Measurements from ENCODE around the gene PDGFRA. TPM values are rescaled to one million over a fixed set of nuclear protein-coding genes. Genes with fewer than 3 reads are reported as not detected.
"Not testable (repeated sequence)": the region's sequence is repeated elsewhere in the genome, so short reads cannot be mapped to it uniquely, and the experiment has no call there.

Gene PDGFRA
- total RNA-seq, 2 experiments from 2014 or later = not detected

GRCh38 chr4:54317690-54318089, 88.6 kb downstream of the PDGFRA start:
- Mint-ChIP-seq H3K4me3 (no peak overlapping the region), H3K27ac (no peak overlapping the region)

DNA sequence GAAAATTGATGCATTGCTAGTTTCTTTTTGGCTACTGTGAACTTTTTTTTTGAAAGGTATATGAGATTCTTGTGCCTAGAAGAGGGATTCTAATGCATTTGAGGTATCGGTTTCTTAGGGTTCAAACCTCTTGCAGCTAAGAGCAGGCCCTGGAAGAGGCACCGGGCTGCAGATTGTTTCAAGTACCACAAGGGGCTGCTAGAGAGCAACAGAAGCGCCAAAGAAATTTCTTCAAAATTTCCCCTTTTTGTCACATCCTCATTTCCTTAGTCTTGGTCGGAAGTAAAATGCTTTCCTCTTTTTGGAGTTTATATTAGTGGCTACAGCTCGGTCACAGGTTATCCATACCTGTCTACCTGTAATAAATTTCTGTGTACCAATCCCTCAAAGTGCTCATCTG, 89.8 kb downstream of the PDGFRA start:
- Mint-ChIP-seq H3K9me3 (no peaks in the 10 kb centered on the region), H3K4me3 (no peak overlapping the region), H3K27ac (no peak overlapping the region), H3K4me1 (peaks cover 11% of the 10 kb centered on the region), H3K36me3 (no peaks in the 10 kb centered on the region), H3K27me3 (no peaks in the 10 kb centered on the region)
- no peak for DNase-seq

More at GRCh38 chr4:54317690-54318089, 88.6 kb downstream of the PDGFRA start:
- Mint-ChIP-seq H3K36me3 (no peaks in the 10 kb centered on the region), H3K4me1 (peaks cover 11% of the 10 kb centered on the region), H3K27me3 (peaks cover 4% of the 10 kb centered on the region), H3K9me3 (no peaks in the 10 kb centered on the region)
- DNase-seq = no peak

DNA sequence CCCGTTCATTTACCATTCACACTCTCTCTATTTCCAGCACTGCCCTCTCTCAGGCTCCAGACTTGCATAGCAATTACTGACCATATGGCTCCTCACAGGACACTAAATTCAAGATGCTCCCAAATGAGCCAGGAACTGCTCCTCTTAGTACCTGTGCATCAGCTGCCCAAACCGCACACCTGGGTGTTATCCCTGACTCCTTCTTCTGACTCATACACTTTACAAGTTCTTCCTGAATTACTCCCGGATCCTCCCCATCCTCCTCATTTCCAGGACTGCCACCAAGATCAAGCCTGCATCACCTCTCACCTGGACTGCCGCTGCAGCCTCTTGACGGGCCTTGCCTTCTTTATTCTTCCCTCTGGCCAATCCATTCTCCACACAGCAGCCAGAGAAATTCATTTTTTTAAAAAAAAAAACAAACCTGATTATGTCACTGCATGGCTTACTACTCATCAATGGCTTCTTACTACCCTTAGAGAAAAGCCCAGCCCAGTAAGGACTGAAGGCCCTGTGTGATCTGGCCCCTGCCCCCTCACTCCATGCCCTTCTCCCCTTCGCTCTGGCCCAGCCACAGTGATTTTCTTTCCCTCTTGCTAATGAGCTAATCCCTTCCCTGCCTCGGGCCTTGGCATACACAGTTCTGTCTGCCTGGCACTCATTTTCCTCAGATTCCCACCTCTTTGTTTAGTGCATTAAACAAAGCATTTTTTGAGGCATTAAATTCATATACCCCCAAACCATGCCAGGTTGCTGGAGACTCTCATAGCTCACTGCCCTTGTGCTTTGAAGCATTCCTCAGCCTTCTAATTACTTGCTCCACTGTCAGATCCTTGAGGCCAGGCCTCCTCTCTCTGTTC, 92.0 kb downstream of the PDGFRA start:
- Mint-ChIP-seq H3K4me3 (no peak overlapping the region), H3K4me1 (peaks cover 3% of the 10 kb centered on the region), H3K9me3 (no peaks in the 10 kb centered on the region), H3K27me3 (no peaks in the 10 kb centered on the region), H3K36me3 (no peaks in the 10 kb centered on the region), H3K27ac (no peak overlapping the region)
- no peak for DNase-seq

- Mint-ChIP-seq H3K36me3 (no peaks in the 10 kb centered on the region), H3K27ac (no peak overlapping the region), H3K27me3 (no peaks in the 10 kb centered on the region), H3K9me3 (no peaks in the 10 kb centered on the region), H3K4me3 (no peak overlapping the region), H3K4me1 (peaks cover 2% of the 10 kb centered on the region)
- DNase-seq = peak; percentile 35
Observed at GRCh38 chr4:54322818-54323417, 93.8 kb downstream of the PDGFRA start.

DNA sequence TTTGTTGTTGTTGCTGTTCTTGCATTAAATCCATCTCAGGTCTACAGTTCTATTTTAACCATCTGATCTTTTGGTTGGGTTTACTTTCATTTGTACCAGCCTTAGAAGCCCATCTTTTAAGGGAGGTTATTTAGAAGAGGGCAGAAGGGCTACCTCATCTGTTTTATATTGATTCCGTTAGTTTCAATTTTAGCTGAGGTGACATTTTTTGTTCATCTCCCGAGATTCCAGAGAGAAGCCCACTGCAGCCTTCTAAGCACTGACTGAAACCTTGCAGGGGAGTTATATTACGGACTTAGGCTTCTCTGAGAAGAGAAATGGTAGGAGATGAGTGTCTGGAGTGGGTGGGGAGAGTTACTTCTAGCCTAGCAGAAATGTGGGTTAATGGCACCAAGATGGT, 101.8 kb downstream of the PDGFRA start:
- Mint-ChIP-seq H3K9me3 (no peaks in the 10 kb centered on the region), H3K36me3 (no peaks in the 10 kb centered on the region), H3K27me3 (peaks cover 3% of the 10 kb centered on the region), H3K4me3 (no peak overlapping the region), H3K27ac (no peak overlapping the region), H3K4me1 (no peaks in the 10 kb centered on the region)
- DNase-seq = no peak

GRCh38 chr4:54332542-54332941, 103.4 kb downstream of the PDGFRA start:
- Mint-ChIP-seq H3K9me3 (no peaks in the 10 kb centered on the region), H3K4me1 (no peaks in the 10 kb centered on the region), H3K27ac (no peak overlapping the region), H3K36me3 (no peaks in the 10 kb centered on the region), H3K27me3 (peaks cover 7% of the 10 kb centered on the region), H3K4me3 (no peak overlapping the region)
- no peak for DNase-seq

GRCh38 chr4:54333657-54334056, 104.6 kb downstream of the PDGFRA start:
- no peak for DNase-seq
- Mint-ChIP-seq H3K27me3 (peaks cover 8% of the 10 kb centered on the region), H3K36me3 (no peaks in the 10 kb centered on the region), H3K27ac (no peak overlapping the region), H3K4me3 (no peak overlapping the region), H3K9me3 (no peaks in the 10 kb centered on the region), H3K4me1 (no peaks in the 10 kb centered on the region)

DNA sequence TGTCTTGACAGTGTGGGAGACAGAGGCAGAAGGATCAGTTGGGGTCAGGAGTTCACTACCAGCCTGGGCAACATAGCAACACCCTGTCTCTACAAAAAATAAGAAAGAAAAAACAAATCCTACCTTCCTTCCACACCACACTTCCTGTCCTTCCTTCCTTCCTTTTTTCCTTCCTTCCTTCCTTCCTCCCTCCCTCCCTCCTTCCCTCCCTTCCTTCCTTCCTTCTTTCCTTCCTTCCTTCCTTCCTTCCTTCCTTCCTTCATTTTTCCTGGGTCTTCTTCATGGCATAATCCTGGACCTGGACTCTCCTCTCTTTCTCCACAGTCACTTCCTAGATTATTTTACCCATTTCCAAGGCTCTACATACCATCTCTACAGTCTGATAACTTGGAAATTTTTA, 105.7 kb downstream of the PDGFRA start:
- H3K4me3 Mint-ChIP-seq, H3K27ac Mint-ChIP-seq, H3K9me3 Mint-ChIP-seq, DNase-seq, H3K36me3 Mint-ChIP-seq, H3K4me1 Mint-ChIP-seq, H3K27me3 Mint-ChIP-seq: not testable (repeated sequence)

DNA sequence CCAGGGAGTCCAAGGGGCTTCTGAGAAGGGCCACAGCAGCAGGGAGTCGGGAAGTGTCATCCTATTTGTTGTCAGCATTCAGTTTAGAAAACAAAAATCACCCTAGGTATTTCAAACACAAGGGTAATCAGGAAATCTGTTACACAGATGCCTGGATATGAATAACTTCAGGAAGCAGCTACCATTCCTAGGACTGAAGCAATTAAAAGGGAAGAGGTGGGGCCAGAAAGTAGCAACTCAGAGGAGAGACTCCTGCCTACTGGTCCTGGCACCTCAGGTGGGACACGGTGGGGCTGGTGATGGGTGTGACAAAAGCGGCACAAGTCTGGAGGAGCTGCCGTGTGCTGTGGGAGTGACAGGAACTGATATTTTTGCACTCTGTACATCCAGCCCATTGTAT, 107.9 kb downstream of the PDGFRA start:
- H3K27ac Mint-ChIP-seq = no peak overlapping the region
- no peaks in the 10 kb centered on the region for H3K4me1 Mint-ChIP-seq
- peaks cover 8% of the 10 kb centered on the region for H3K27me3 Mint-ChIP-seq
- no peak for DNase-seq
- H3K4me3 Mint-ChIP-seq = no peak overlapping the region
- H3K9me3 Mint-ChIP-seq = no peaks in the 10 kb centered on the region
- H3K36me3 Mint-ChIP-seq = no peaks in the 10 kb centered on the region

DNA sequence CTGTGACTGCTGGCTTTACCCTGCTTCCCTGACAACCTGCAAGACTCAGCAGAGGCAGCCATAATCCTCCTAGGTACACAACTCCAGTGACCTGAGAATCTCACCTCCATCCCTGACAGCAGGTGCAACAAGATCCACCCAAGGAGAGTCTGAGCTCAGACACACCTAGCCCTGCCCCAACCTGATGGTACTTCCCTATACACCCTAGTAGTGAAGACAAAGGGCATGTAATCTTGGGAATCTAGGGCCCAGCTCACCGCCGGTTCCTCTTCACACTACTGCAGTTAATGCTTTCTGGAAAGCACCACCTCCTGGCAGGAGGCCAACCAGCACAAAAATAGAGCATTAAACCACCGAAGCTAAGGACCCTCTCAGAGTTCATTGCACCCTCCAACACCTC, 113.0 kb downstream of the PDGFRA start:
- not testable (repeated sequence) for H3K4me3 Mint-ChIP-seq, H3K36me3 Mint-ChIP-seq

More for the DNA sequence above, 113.0 kb downstream of the PDGFRA start:
- H3K27ac Mint-ChIP-seq, DNase-seq, H3K27me3 Mint-ChIP-seq, H3K9me3 Mint-ChIP-seq, H3K4me1 Mint-ChIP-seq: not testable (repeated sequence)

Other genes with a start within 250 kb of the PDGFRA start
- 10 to 100 TPM; 21.2 to 22.5 TPM for gene CHIC2, start 164.7 kb upstream of the PDGFRA start, total RNA-seq
- gene GSX2, start 129.1 kb upstream of the PDGFRA start, total RNA-seq = not detected